HepG2 (cell line): Measurements from ENCODE around the gene NAV2. TPM values are rescaled to one million over a fixed set of nuclear protein-coding genes. Genes with fewer than 3 reads are reported as not detected.

Experiments
- ATAC-seq: fragments of 200-7000 bp; cut with Tn5 transposase; 3 replicates; pipeline ENCODE4 v1.9.1; 2020; ENCODE audit warnings: mild to moderate bottlenecking, moderate library complexity
- BruUV-seq: library from RNA; stranded (reverse); fragments of 400-500 nt; replicated peaks from 2 replicates; lab custom pipeline; 2021; lab: Mats Ljungman, UMichigan
- CTCF ChIA-PET: fragments of 300-600 bp; formaldehyde crosslinking; extraction: SDS; loops from one replicate; lab custom pipeline; 2021; ENCODE audit warnings: low total read pairs, inconsistent platforms, low intra/inter-chr PET ratio; lab: Yijun Ruan, JAX
- POLR2A ChIA-PET: fragments of 350-600 bp; sonication (Branson Sonifier 250); formaldehyde crosslinking; loops from one replicate; lab custom pipeline; 2020; ENCODE audit warnings: antibody characterized with exemption, inconsistent platforms; lab: Yijun Ruan, JAX
- DNase-seq: peaks from one replicate; pipeline ENCODE4 v3.0.0-alpha.2; 2015; ENCODE audit warnings: low spot score
- FAIRE-seq: peaks from 3 replicates; lab custom pipeline; 2011; peaks lifted over from hg19 to GRCh38; lab: Jason Lieb, UNC
- H2AFZ ChIP-seq: one replicate; pipeline ENCODE4 v1.6.1; 2011; ENCODE audit warnings: low read length, inconsistent platforms
- H3K27ac ChIP-seq: fragments of 300-600 bp; 3 replicates; pipeline ENCODE4 v1.8.0; 2011; ENCODE audit warnings: mixed run types, mild to moderate bottlenecking, mixed read lengths, low read length, inconsistent platforms; ENCODE audit not compliant: insufficient read depth; ENCODE audit errors: extremely low read length
- H3K27me3 ChIP-seq, 2 experiments: fragments of 200-600 bp in 1 of 2; 2 replicates in 1 of 2; 3 replicates in 1 of 2; pipeline versions ENCODE4 v1.6.0 to v1.8.0; 2011; ENCODE audit warnings: low read length in 2 of 2, mild to moderate bottlenecking in 2 of 2, moderate library complexity in 2 of 2, inconsistent platforms in 1 of 2; ENCODE audit not compliant: insufficient read depth in 2 of 2, control insufficient read depth in 1 of 2
- H3K36me3 ChIP-seq, 2 experiments: fragments of 200-600 bp in 1 of 2; replicated peaks in 1 of 2; 2 replicates in 1 of 2; 3 replicates in 1 of 2; pipeline versions ENCODE4 v1.5.1 to v1.8.0; 2011; ENCODE audit warnings: low read length in 2 of 2, inconsistent platforms in 1 of 2; ENCODE audit not compliant: insufficient read depth in 2 of 2, control insufficient read depth in 1 of 2
- H3K4me1 ChIP-seq: 2 replicates; pipeline ENCODE4 v1.5.1; 2012; ENCODE audit warnings: low read length, inconsistent platforms; ENCODE audit not compliant: insufficient read depth
- H3K4me2 ChIP-seq: 2 replicates; pipeline ENCODE4 v1.6.0; 2011; ENCODE audit warnings: low read depth, low read length, inconsistent platforms
- H3K4me3 ChIP-seq, 3 experiments: fragments of 200-600 bp in 1 of 3; sonication (generic), shearing (Covaris generic) in 1 of 3; replicated peaks in 1 of 3; 2 replicates each; pipeline ENCODE4 v1.5.1; 2011 to 2016; ENCODE audit warnings: low read length in 3 of 3, inconsistent platforms in 2 of 3, low read depth in 2 of 3, mild to moderate bottlenecking in 2 of 3, control low read depth in 1 of 3, mixed read lengths in 1 of 3; ENCODE audit not compliant: insufficient read depth in 1 of 3
- H3K79me2 ChIP-seq: one replicate; pipeline ENCODE4 v1.6.1; 2011; ENCODE audit warnings: low read length, inconsistent platforms; ENCODE audit not compliant: insufficient read depth
- H3K9ac ChIP-seq: 2 replicates; pipeline ENCODE4 v1.6.0; 2011; ENCODE audit warnings: mild to moderate bottlenecking, low read depth, low read length, inconsistent platforms; ENCODE audit not compliant: insufficient read depth
- H3K9me3 ChIP-seq: 2 replicates; pipeline ENCODE4 v1.5.1; 2012; ENCODE audit warnings: mild to moderate bottlenecking, low read length
- H4K20me1 ChIP-seq: 2 replicates; pipeline ENCODE4 v1.6.0; 2011; ENCODE audit warnings: inconsistent platforms, mild to moderate bottlenecking, low read length, moderate library complexity; ENCODE audit not compliant: insufficient read depth
- CC2D1A ChIP-seq: sonication (generic); formaldehyde crosslinking; IDR thresholded peaks from 2 replicates; pipeline ENCODE4 v1.8.1; 2023; ENCODE audit warnings: mild to moderate bottlenecking, missing genetic modification reagents
- CCAR2 ChIP-seq: fragments of 200-400 bp; formaldehyde crosslinking; optimal IDR thresholded peaks from 2 replicates; pipeline ENCODE3; 2018; ENCODE audit warnings: low read depth, mild to moderate bottlenecking, low read length, moderate library complexity
- ONECUT2 ChIP-seq: sonication (generic); formaldehyde crosslinking; IDR thresholded peaks from 2 replicates; pipeline ENCODE4 v1.4.0; 2020; ENCODE audit warnings: missing genetic modification reagents
- TEAD2 ChIP-seq: sonication (generic); formaldehyde crosslinking; IDR thresholded peaks from 2 replicates; pipeline ENCODE4 v1.9.0; 2021; ENCODE audit warnings: missing genetic modification reagents
- ZBTB7A ChIP-seq: sonication (generic); formaldehyde crosslinking; IDR thresholded peaks from 2 replicates; pipeline ENCODE4 v1.8.0; 2022; ENCODE audit warnings: mild to moderate bottlenecking, missing genetic modification reagents
- ZFP62 ChIP-seq: sonication (generic); formaldehyde crosslinking; IDR thresholded peaks from 2 replicates; pipeline ENCODE4 v1.4.0; 2020; ENCODE audit warnings: missing genetic modification reagents
- ZFP90 ChIP-seq: sonication (generic); formaldehyde crosslinking; IDR thresholded peaks from 2 replicates; pipeline ENCODE4 v1.8.0; 2022; ENCODE audit warnings: missing genetic modification reagents, mild to moderate bottlenecking, inconsistent platforms, borderline replicate concordance
- ZKSCAN1 ChIP-seq: fragments of 150-350 bp; IDR thresholded peaks from 2 replicates; pipeline ENCODE4 v1.6.1; 2014; ENCODE audit warnings: low read length
- ZNF446 ChIP-seq: sonication (generic); formaldehyde crosslinking; IDR thresholded peaks from 2 replicates; pipeline ENCODE4 v1.5.0; 2020; ENCODE audit warnings: mild to moderate bottlenecking, missing genetic modification reagents
- ZNF558 ChIP-seq: sonication (generic); formaldehyde crosslinking; IDR thresholded peaks from 2 replicates; pipeline ENCODE4 v1.9.0; 2022; ENCODE audit warnings: mild to moderate bottlenecking, missing genetic modification reagents, borderline replicate concordance
- ZNF564 ChIP-seq: sonication (generic); formaldehyde crosslinking; IDR thresholded peaks from 2 replicates; pipeline ENCODE4 v1.8.1; 2023; ENCODE audit warnings: mild to moderate bottlenecking, missing genetic modification reagents
- WGBS: methylation state at CpG from one replicate; pipeline ENCODE4 v1.1.6; 2017; ENCODE audit warnings: low lambda C conversion rate; 5-methylcytosine and 5-hydroxymethylcytosine counted together
- in situ Hi-C: cut with HindIII; loops from 2 replicates; pipeline ENCODE4 v1.10.0; 2017; ENCODE audit warnings: low pct_unique_long_range_greater_than_20kb; ENCODE audit not compliant: extremely low pct_ligation_motif_present
- intact Hi-C: fragments of 100-400 bp; cut with micrococcal nuclease; formaldehyde crosslinking; loops from one replicate; pipeline ENCODE4 v1.10.0; 2022; ENCODE audit not compliant: unreplicated experiment
- polyA plus RNA-seq, 8 experiments: library from polyadenylated mRNA; depleted of rRNA in 3 of 8; stranded (reverse) in 7 of 8; unstranded in 1 of 8; fragments of >200 nt; fragmentation: Illumina TruSeq in 4 of 8; extraction: Trizol in 4 of 8; gene quantifications; 2 replicates each; pipeline versions ENCODE4 v1.2.1 to v1.2.3, GENCODE V29; 2011 to 2016; ENCODE audit warnings: low read depth in 4 of 8, missing spikeins in 1 of 8, mixed read lengths in 1 of 8; ENCODE audit not compliant: insufficient read depth in 1 of 8
- total RNA-seq, 5 experiments: library from RNA; depleted of rRNA; stranded (reverse); fragments of >200 nt; fragmentation: Illumina TruSeq; extraction: Trizol; gene quantifications; 2 replicates each; pipeline ENCODE4 v1.2.3, GENCODE V29; 2016; ENCODE audit warnings: low read depth in 1 of 5
- TF ChIP-seq, protein P1 (sequence below): sonication (generic); formaldehyde crosslinking; IDR thresholded peaks from 2 replicates; pipeline ENCODE4 v1.5.0; 2020; ENCODE audit warnings: missing genetic modification reagents

NAV2 gene
- total and polyA plus RNA-seq, 2 of the 13 experiments (the other 11 are each of a cell fraction or from before 2014, with no cell fraction given) = 9.3 to 34.6 TPM

DNA sequence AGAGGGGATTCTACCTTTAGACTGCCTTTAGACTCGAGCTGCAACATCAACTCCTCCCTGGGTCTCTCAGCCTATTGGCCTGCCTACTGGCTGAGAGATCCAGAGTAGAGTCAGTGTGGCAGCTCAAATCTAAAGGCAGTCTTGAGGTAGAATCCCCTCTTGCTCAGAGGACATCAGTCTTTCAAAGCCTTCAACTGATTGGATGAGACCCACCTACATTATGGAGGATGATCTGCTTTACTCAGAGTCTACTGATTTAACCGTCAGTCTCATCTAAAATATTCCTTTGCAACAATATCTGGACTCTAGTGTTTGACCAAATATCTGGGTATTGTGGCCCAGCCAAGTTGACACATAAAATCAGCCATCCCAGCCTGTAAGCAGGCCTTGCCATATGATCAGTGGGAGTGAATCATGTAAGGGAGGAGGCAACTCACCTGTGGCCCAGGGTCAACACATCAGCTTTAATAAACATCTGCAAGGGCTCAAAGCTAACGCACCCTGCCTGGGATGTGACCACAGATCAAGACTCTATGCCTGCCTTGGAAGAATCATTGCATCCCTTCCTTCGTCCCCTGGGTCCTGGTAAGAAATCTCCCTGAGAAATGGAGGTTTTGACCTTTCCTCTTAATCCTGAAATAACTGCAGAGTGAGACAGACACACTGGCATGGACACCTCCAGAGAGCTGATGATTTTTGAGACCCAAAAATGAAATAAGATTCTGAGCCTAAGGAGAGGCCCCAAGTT, 249.6 kb downstream of the NAV2 start:
- ChIA-PET POLR2A (interaction anchor here (1.2 to 1.7 kb wide), 3 partner anchors 9 to 16 kb away, joined by 5 to 14 read pairs (median 6); no protein-coding TSS in a partner anchor), CTCF (no interaction called here)
- in situ Hi-C loops (no loop called here), intact Hi-C loops (no loop called here)
- FAIRE-seq = no peak
- Histone ChIP-seq H3K27ac (no peak overlapping the region), H4K20me1 (no peaks in the 10 kb centered on the region), H3K79me2 (no peaks in the 10 kb centered on the region), H3K36me3 (no peaks in the 10 kb centered on the region), H3K27me3 (no peaks in the 10 kb centered on the region), H3K4me3 (no peak overlapping the region), H3K9me3 (no peaks in the 10 kb centered on the region), H2AFZ (no peak overlapping the region), H3K9ac (no peak overlapping the region), H3K4me2 (no peak overlapping the region), H3K4me1 (peaks cover 17% of the 10 kb centered on the region)
- BruUV-seq = no TSS peak
- no peak for DNase-seq
- TF ChIP-seq ZNF446 (CRISPR knock-in tag) = no peak
- TF ChIP-seq ZFP90 (CRISPR knock-in tag) = no peak
- no peak for TF ChIP-seq TEAD2 (CRISPR knock-in tag)
- TF ChIP-seq CCAR2 = no peak
- no peak for TF ChIP-seq ZNF558 (CRISPR knock-in tag)
- TF ChIP-seq ZNF564 = no peak
- TF ChIP-seq ZFP62 (CRISPR knock-in tag) = no peak
- TF ChIP-seq, protein P1, sequence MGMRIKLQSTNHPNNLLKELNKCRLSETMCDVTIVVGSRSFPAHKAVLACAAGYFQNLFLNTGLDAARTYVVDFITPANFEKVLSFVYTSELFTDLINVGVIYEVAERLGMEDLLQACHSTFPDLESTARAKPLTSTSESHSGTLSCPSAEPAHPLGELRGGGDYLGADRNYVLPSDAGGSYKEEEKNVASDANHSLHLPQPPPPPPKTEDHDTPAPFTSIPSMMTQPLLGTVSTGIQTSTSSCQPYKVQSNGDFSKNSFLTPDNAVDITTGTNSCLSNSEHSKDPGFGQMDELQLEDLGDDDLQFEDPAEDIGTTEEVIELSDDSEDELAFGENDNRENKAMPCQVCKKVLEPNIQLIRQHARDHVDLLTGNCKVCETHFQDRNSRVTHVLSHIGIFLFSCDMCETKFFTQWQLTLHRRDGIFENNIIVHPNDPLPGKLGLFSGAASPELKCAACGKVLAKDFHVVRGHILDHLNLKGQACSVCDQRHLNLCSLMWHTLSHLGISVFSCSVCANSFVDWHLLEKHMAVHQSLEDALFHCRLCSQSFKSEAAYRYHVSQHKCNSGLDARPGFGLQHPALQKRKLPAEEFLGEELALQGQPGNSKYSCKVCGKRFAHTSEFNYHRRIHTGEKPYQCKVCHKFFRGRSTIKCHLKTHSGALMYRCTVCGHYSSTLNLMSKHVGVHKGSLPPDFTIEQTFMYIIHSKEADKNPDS = no peak
- no peak for TF ChIP-seq ONECUT2 (CRISPR knock-in tag)
- no peak for TF ChIP-seq ZKSCAN1
- TF ChIP-seq ZBTB7A (CRISPR knock-in tag) = no peak
- TF ChIP-seq CC2D1A (CRISPR knock-in tag) = no peak
- 89% methylated on average over 3 of the region's 4 CpGs for WGBS
- ATAC-seq = no peak
